ENCODE results near the gene PTGDR. TPM values are rescaled to one million over a fixed set of nuclear protein-coding genes. Genes with fewer than 3 reads are reported as not detected.

Gene PTGDR
- polyA plus RNA-seq, 2 of the 4 experiments (the other 2 are of a cell fraction) = not detected

DNA sequence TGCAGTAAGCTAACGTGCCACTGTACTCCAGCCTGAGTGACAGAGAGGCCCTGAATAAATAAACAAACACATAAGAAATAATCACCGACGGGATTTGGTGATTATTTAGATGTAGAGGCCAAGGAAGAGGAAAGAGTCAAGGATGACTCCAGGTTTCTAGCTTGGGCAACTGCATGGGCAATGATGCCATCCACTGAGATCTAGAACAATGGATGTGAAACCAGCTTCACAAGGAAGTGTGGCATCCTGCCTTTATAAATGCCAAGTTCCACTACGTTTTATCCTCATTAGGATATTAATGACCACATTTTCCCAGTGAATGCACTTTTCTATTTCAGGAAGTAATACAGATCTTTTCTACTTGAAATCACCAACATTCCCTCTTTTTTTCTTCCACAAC lies 35.7 kb downstream of the PTGDR start:
- ATAC-seq (no peak), DNase-seq (ENCODE audit: low read depth in 1 of 2, low spot score in 1 of 2) (no peak), FAIRE-seq (no peak)
- no peak for TF ChIP-seq MAZ (IDR thresholded peaks at IDR 0.05; ENCODE audit: borderline replicate concordance, low read depth, low read length)
- no peak for TF ChIP-seq BHLHE40 (IDR thresholded peaks at IDR 0.05; ENCODE audit: low read depth, low read length)
- no peak for TF ChIP-seq EP300 (IDR thresholded peaks at IDR 0.05)
- no peak for TF ChIP-seq NR3C1 (IDR thresholded peaks at IDR 0.05)
- TF ChIP-seq, protein P1, sequence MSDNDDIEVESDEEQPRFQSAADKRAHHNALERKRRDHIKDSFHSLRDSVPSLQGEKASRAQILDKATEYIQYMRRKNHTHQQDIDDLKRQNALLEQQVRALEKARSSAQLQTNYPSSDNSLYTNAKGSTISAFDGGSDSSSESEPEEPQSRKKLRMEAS (IDR thresholded peaks at IDR 0.05) = no peak
- TF ChIP-seq JUNB (IDR thresholded peaks at IDR 0.05) = no peak
- no peak for TF ChIP-seq MYC (IDR thresholded peaks at IDR 0.05; ENCODE audit: borderline replicate concordance, low read length)
- no peak for TF ChIP-seq FOXS1 (CRISPR knock-in tag; IDR thresholded peaks at IDR 0.05)
- TF ChIP-seq CBX2 (IDR thresholded peaks at IDR 0.05; ENCODE audit: borderline replicate concordance, low read depth) = no peak
- TF ChIP-seq KDM1A (IDR thresholded peaks at IDR 0.05; ENCODE audit: low read depth) = no peak
- TF ChIP-seq RAD21 (conservative IDR thresholded peaks at IDR 0.05 in 1 of 2, IDR thresholded peaks at IDR 0.05 in 1 of 2) = no peak
- TF ChIP-seq POLR2A (IDR thresholded peaks at IDR 0.05; ENCODE audit: low read length) = no peak
- TF ChIP-seq, protein P2, sequence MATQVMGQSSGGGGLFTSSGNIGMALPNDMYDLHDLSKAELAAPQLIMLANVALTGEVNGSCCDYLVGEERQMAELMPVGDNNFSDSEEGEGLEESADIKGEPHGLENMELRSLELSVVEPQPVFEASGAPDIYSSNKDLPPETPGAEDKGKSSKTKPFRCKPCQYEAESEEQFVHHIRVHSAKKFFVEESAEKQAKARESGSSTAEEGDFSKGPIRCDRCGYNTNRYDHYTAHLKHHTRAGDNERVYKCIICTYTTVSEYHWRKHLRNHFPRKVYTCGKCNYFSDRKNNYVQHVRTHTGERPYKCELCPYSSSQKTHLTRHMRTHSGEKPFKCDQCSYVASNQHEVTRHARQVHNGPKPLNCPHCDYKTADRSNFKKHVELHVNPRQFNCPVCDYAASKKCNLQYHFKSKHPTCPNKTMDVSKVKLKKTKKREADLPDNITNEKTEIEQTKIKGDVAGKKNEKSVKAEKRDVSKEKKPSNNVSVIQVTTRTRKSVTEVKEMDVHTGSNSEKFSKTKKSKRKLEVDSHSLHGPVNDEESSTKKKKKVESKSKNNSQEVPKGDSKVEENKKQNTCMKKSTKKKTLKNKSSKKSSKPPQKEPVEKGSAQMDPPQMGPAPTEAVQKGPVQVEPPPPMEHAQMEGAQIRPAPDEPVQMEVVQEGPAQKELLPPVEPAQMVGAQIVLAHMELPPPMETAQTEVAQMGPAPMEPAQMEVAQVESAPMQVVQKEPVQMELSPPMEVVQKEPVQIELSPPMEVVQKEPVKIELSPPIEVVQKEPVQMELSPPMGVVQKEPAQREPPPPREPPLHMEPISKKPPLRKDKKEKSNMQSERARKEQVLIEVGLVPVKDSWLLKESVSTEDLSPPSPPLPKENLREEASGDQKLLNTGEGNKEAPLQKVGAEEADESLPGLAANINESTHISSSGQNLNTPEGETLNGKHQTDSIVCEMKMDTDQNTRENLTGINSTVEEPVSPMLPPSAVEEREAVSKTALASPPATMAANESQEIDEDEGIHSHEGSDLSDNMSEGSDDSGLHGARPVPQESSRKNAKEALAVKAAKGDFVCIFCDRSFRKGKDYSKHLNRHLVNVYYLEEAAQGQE (IDR thresholded peaks at IDR 0.05) = no peak
- no peak for TF ChIP-seq HOXB13 (CRISPR knock-in tag; IDR thresholded peaks at IDR 0.05; ENCODE audit: low read depth)
- H3K4me2 ChIP-seq = no peak overlapping the region
- ChIA-PET CTCF (interaction anchor here (0.8 to 1.9 kb wide), 3 partner anchors 18 to 170 kb away, joined by 3 to 6 read pairs (median 5); no protein-coding TSS in a partner anchor), POLR2A (no interaction called here)
- WGBS (ENCODE audit: missing lambda C conversion rate) = 53% methylated on average over 4 of the region's 4 CpGs
- H3K4me3 ChIP-seq = no peak overlapping the region
- no peaks in the 10 kb centered on the region for H3K9me3 ChIP-seq
- no peak overlapping the region for H3K27ac ChIP-seq
- no peaks in the 10 kb centered on the region for H3K4me1 ChIP-seq

DNA sequence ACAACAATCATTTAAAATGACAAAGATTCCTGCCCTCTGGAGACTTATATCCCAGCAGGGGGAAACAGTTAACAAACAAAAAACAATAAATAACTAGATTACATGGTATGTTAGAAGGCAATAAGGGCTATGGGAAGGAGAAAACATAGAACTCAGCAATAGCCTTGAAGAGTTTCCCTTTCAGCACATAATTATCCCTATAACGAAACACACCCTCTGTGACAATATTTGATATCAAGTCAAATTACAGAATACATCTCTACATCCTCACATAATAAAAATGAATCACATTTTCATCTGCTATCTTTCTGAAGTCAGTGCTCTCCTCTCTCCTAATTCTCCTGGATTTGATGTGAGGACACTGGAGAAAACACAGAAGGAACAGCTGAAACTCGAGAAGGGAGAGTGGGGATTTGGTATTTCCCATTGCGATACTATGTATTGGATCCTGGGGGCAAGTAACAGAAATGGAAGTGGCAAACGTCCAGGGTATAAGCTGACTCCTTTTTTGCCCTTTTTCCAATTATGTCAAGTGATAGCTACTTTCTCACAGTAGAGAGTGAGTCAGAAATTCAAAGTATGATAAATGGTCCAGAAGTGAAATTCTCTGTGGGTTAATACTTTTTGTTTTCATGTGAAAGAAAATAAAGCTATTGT lies 36.9 kb downstream of the PTGDR start:
- no peak for FAIRE-seq
- H3K4me2 ChIP-seq = no peak overlapping the region
- no peak overlapping the region for H3K27ac ChIP-seq
- DNase-seq (ENCODE audit: low read depth in 1 of 2, low spot score in 1 of 2) = no peak
- H3K4me3 ChIP-seq = no peak overlapping the region
- ChIA-PET POLR2A (no interaction called here), CTCF (interaction anchor here (1.0 to 1.9 kb wide), 4 partner anchors 10 to 169 kb away, joined by 3 to 6 read pairs (median 4); no protein-coding TSS in a partner anchor)
- no peaks in the 10 kb centered on the region for H3K4me1 ChIP-seq
- no peak for ATAC-seq
- no peak for TF ChIP-seq CBX8 (IDR thresholded peaks at IDR 0.05)
- TF ChIP-seq ZC3H11A (IDR thresholded peaks at IDR 0.05) = no peak
- WGBS (ENCODE audit: missing lambda C conversion rate) = 47% methylated on average over 4 of the region's 4 CpGs
- H3K9me3 ChIP-seq = no peaks in the 10 kb centered on the region

DNA sequence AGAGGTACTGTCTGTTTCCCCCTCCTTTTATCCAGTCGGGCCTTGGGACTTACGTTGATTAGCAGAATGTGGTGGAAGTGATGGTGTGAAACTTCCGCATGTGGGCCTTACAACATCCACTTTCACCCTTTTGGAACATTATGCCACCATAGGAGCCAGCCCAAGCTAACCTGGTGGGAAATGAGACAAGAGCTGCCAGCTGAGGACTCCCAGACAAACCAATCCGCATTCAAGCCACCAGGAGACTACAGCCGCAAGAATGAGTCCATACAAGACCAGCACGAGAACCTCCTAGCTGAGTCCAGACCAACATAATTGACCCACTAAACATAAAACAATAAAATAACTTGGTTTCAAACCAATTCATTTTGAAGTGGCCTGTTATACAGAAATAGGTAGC lies 37.5 kb downstream of the PTGDR start:
- Histone ChIP-seq H3K4me2 (no peak overlapping the region), H3K4me3 (no peak overlapping the region), H3K9me3 (no peaks in the 10 kb centered on the region), H3K4me1 (no peaks in the 10 kb centered on the region), H3K27ac (no peak overlapping the region)
- ChIA-PET CTCF (interaction anchor here (1.8 to 1.9 kb wide), 2 partner anchors 10 to 16 kb away, joined by 4 to 5 read pairs; no protein-coding TSS in a partner anchor), POLR2A (no interaction called here)
- DNase-seq (ENCODE audit: low read depth in 1 of 2, low spot score in 1 of 2) (no peak), FAIRE-seq (no peak), ATAC-seq (no peak)
- 93% methylated on average over 6 of the region's 6 CpGs for WGBS (ENCODE audit: missing lambda C conversion rate)
- no peak for TF ChIP-seq RAD21 (conservative IDR thresholded peaks at IDR 0.05 in 1 of 2, IDR thresholded peaks at IDR 0.05 in 1 of 2)

DNA sequence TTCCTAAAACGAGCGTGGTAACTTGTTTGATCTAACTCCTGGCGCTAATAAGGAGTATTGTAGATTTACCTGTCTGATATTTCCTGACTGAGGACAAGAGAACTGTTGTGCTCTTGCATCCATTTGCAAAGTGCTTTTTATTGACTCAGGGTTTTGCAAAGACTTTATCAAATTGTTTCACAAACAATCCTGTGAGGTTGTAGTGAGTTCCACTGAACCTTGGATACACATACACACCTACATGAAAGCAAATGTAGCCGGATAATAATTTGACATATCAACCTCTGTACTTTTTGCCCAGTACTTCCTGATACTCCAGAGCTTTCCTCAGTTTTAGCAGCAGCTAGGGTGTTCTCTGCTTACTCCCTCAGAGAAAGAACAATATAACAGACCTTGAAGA lies 39.9 kb downstream of the PTGDR start:
- TF ChIP-seq TFCP2L1 (CRISPR knock-in tag; IDR thresholded peaks at IDR 0.05) = no peak
- TF ChIP-seq, protein P2 (IDR thresholded peaks at IDR 0.05) = no peak
- no peak for TF ChIP-seq RAD21 (conservative IDR thresholded peaks at IDR 0.05 in 1 of 2, IDR thresholded peaks at IDR 0.05 in 1 of 2)
- TF ChIP-seq, protein P3, sequence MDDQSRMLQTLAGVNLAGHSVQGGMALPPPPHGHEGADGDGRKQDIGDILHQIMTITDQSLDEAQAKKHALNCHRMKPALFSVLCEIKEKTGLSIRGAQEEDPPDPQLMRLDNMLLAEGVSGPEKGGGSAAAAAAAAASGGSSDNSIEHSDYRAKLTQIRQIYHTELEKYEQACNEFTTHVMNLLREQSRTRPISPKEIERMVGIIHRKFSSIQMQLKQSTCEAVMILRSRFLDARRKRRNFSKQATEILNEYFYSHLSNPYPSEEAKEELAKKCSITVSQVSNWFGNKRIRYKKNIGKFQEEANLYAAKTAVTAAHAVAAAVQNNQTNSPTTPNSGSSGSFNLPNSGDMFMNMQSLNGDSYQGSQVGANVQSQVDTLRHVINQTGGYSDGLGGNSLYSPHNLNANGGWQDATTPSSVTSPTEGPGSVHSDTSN (IDR thresholded peaks at IDR 0.05) = no peak
- TF ChIP-seq MYC (IDR thresholded peaks at IDR 0.05; ENCODE audit: borderline replicate concordance, low read length) = no peak
- no peak for TF ChIP-seq JUNB (IDR thresholded peaks at IDR 0.05)
- TF ChIP-seq SMC3 (IDR thresholded peaks at IDR 0.05) = no peak
- Histone ChIP-seq H3K4me1 (no peaks in the 10 kb centered on the region), H3K4me2 (no peak overlapping the region), H3K27ac (no peak overlapping the region), H3K9me3 (no peaks in the 10 kb centered on the region), H3K4me3 (no peak overlapping the region)
- no peak for DNase-seq (ENCODE audit: low read depth in 1 of 2, low spot score in 1 of 2)
- ChIA-PET POLR2A (no interaction called here), CTCF (no interaction called here)
- ATAC-seq = no peak
- 48% methylated on average over 4 of the region's 4 CpGs for WGBS (ENCODE audit: missing lambda C conversion rate)
- no peak for FAIRE-seq

Data from A549 (cell line).